Stimulated activated CD4-positive, alpha-beta T cell treated with anti-CD3 and anti-CD28 coated beads, Interleukin-15, amount 100 ng/mL, for 24 hours (primary cell): ENCODE measurements around the gene KEL.

Experiments used
- DNase-seq: peaks from one replicate; pipeline ENCODE4 v3.0.0-alpha.2; 2020

Gene KEL

DNA sequence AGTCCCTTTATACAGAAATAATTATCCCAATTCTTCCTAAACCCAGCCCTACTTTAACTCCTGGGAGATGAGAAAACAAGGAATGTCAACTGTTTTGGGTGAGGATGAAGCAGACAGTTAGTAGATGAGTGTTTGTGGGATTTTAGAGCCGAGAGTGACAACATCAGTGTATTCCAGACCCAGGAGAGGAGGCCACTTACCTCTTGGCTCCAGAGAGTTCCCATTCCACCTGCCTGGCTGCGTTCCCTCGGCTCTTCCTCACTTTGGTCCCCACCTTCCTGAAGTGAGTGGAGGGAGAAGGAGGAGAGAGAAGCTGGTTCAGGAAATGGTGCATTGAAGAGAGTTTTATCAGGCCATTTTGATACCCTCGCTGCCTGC is 579 bp downstream of the KEL start:
- DNase-seq, result no peak

- no peak for DNase-seq
Observed at GRCh38 chr7:142960955-142961512, 1.1 kb downstream of the KEL start.

- DNase-seq, result no peak
Observed at GRCh38 chr7:142959202-142959601, 3.0 kb downstream of the KEL start.

GRCh38 chr7:142957723-142958122 is 4.4 kb downstream of the KEL start:
- DNase-seq, result no peak

GRCh38 chr7:142956951-142957623 is 5.1 kb downstream of the KEL start:
- no peak for DNase-seq

- DNase-seq, result no peak
Observed at GRCh38 chr7:142954680-142955268, 7.4 kb downstream of the KEL start.

GRCh38 chr7:142950235-142950634 is 11.9 kb downstream of the KEL start:
- DNase-seq, result no peak

GRCh38 chr7:142948603-142949002 is 13.6 kb downstream of the KEL start:
- DNase-seq, result no peak

- no peak for DNase-seq
Observed at GRCh38 chr7:142945001-142945400, 17.2 kb downstream of the KEL start.

- no peak for DNase-seq
Observed at GRCh38 chr7:142943706-142944268, 18.4 kb downstream of the KEL start.

GRCh38 chr7:142942746-142943145 is 19.4 kb downstream of the KEL start:
- no peak for DNase-seq

DNA sequence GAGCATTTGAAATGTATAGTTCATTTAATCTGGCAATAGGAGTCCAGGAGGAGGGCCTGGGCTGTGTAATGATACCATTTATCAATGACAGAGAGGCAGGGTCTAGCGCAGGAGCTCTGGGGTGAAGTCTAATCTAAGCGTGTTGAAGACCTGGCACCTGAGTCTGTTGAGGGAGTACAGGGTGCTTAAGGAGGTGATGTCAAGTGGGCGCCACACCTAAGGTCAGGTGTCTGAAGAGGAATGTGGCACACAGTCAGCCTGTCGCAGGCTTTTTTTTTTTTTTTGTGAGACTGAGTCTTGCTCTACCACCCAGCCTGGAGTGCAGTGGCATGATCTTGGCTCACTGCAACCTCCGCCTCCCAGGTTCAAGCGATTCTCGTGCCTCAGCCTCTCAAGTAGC is 20.6 kb downstream of the KEL start:
- no peak for DNase-seq

GRCh38 chr7:142940966-142941535 is 21.1 kb downstream of the KEL start:
- DNase-seq, result no peak

GRCh38 chr7:142939226-142939910 is 22.8 kb downstream of the KEL start, which contains the start of gene LLCFC1:
LLCFC1 (plus strand) TSS chr7:142939484; CDS start chr7:142939622, 138 bp downstream.
- DNase-seq, result peak; percentile 6

GRCh38 chr7:142938611-142939010 is 23.6 kb downstream of the KEL start:
- DNase-seq, result no peak

DNA sequence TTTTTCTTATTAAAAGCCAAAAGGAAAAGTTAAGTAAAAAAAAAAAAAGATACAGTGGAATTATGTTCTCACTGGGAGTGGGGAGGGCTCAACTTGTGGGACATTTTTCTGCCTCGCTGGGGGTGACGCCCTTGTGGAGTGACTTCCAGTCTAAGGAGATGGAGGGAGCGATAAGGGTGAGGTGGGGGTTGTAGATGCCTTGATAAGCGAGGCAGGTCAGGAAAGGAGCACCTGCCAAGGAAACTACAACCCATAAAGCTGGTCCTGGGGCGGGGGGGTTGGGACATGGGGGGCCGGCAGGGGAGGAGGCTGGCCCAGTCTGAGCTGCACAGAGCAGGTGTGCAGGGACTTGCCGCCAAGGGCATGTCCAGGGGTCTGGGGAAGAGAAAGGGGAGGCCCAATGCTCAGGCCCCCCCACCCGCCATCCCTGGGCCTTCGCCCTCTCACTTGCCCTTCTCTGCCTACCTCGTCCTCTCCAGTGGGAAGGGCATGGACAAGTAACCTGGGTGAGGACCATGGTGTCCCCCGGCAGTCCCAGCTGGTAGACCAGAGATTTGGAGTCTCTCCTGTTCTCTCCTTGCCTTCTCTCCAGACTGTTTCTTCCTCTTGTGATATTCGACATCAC is 26.1 kb downstream of the KEL start:
- no peak for DNase-seq

- no peak for DNase-seq
Observed at GRCh38 chr7:142934056-142934455, 28.1 kb downstream of the KEL start.

GRCh38 chr7:142933624-142934023 is 28.5 kb downstream of the KEL start, which contains the start of gene TRPV5:
TRPV5 (minus strand) TSS chr7:142933746; CDS start chr7:142933459, 287 bp downstream.
- DNase-seq, result no peak

GRCh38 chr7:142933092-142933475 is 29.1 kb downstream of the KEL start:
- DNase-seq, result no peak

DNA sequence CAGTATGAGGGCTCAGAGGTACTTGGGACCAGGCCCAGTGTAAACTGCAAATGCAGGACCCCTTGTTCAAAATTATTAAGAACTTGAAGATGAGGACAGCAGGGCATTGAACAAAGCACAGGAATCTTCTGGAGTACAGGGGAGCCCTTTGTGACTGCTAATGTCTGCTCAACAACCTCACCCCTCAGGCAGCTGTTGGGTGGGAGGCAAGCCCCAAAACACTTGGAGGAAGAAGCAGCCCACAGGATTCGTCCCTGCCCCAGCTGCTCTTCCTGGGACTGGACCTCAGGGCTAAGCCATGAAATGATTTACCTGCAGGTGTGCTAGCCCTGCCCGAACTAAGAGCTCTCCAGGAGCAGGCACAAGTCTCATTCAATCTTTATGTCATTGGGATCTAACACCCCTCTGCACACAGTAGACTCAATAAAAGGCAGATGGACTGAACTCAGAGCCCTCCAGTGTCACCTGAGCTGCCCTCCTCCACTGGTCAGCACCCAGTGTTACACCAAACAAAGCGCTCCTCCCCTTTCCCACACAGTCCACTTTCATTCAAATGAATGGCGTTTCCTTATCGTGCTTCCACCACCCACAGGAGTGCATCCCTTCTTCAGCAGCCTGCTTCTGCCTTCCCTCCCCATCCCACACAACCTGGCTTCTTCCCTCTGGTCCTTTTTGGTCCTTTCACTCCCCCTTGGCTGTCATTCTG is 29.6 kb downstream of the KEL start:
- no peak for DNase-seq

GRCh38 chr7:142930126-142930730 is 31.9 kb downstream of the KEL start:
- no peak for DNase-seq

DNA sequence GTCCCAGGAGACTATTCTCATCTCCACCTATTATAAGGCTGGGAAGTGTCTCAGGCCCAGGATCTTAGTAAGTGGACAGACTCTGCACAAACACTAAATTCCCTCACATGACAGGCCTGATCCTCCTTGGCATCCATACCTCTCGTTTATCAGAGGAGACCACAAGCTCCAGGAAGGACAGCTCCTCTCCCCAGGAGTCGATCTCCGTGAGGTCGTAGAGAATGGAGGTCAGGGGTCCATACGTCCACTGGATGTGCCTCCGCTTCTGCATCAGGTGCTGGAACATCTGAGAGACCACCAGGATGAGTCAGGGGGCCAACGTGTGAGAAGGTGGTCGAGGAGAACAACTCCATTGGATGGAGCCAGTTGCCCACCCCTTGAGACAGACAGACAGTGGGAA is 34.2 kb downstream of the KEL start:
- no peak for DNase-seq
